ENCODE measurements around the gene WNT9A.
"Not testable (repeated sequence)": the region's sequence is repeated elsewhere in the genome, so short reads cannot be mapped to it uniquely, and the experiment has no call there.

Gene WNT9A, protein sequence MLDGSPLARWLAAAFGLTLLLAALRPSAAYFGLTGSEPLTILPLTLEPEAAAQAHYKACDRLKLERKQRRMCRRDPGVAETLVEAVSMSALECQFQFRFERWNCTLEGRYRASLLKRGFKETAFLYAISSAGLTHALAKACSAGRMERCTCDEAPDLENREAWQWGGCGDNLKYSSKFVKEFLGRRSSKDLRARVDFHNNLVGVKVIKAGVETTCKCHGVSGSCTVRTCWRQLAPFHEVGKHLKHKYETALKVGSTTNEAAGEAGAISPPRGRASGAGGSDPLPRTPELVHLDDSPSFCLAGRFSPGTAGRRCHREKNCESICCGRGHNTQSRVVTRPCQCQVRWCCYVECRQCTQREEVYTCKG

DNA sequence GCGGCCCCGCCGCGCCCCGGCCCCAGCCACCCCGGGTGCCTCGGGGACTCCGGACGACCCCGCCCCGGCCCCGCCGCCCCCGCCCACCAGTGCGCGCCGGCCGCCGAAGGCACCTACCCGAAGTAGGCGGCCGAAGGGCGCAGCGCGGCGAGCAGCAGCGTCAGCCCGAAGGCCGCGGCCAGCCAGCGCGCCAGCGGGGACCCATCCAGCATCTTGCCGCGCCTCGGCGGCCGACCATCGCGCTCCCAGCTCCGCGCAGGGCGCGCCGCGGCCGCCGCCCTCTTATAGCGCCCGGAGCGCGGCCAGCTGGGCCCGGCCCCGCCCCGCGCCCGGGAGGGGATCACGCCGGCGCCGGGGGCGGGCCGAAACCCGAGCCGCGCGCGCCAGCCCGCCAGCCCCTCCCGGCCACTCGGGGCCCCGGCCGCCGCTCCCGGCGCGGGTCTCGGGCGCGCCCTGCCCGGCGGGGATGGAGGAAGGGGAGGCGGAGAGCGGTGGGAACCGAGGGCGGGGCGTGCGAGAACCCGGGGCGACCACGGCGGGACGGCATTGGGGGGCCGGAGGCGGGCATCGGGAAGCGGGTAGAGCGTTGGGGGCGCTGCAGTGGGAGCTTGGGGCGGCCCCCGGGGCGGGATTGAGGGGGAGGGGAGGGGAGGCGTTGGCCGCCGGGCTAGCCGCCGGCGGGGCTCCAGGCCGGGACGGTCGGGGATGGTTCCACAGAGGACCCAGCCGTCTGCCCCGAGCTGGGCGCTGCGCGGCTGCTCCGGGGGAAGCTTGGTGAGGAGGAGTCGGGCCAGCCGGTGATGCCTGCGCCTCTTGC, at the start of gene WNT9A:
TSS of gene WNT9A (minus strand) at position 257 of the 817 bp plus-strand sequence. CDS start at position 212, 45 bp downstream.
- DNase-seq (ENCODE audit: low read depth in 2 of 2): no peak

DNA sequence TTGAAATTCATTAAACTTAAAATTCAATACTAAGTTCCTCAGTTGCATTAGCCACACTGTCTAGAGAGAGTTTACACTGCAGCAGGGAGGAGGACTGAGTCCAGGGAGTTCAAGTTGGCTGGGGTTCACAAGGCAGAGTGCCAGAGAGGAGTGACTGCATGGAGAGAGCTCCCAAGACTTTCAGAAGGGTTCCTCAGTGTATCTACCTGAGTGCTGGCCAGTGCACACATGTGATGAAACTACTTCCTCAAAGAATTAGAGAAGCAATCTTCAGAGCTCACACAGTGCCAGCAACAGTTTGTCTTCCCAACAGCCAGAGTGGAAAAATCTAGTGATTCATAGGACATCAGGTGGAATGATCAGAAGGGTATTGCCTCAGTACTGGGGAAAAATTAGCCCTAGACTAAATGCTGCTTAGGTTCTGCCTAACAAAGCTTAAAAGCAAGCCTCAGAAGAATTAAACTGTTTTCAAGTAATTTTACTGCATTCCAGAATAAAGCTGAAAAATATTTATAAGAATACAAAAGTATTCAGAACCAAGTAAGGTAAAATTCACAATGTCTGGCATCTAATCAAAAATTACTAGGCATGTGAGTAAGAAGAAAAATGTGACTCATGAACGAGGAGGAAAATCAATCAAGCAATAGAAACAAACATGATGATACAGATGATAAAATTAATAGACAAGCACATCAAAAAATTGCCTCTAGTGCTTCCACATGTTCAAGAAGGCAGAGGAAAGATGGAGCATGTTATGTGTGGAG, 48.6 kb upstream of the WNT9A start:
- no peak for DNase-seq (ENCODE audit: low read depth in 2 of 2)

DNA sequence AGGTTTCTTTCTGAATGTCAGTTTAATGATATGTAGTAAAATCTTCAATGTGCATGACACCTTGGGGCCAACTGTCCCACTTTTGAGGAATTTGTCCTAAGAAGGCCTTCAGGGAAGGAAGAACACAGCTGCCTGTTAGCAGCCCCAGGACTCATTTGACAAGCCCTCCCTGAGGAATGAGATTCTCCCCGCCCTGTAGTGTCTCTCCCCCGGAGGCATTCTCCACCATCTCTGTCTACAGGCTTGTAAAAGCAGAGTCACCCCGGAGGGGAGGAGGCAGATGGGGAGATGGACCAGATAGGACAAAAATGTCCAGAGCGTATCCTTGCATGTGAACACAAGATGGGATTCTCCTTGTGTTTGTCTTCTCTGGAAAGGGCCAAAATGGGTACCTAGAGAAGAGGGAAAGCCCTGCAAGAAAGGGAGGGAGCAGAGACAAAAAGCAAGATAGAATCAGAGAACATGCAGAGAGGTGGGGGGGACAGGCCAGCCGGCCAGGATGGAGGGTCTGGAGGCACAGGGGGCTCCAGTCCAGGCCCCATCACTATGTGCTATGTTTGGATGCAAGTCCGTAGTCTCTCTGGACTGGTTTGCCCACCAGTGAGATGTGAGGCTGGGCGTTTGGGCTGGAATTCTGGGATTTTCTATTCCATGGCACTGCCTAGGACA, 47.0 kb upstream of the WNT9A start:
- no peak for DNase-seq (ENCODE audit: low read depth in 2 of 2)

DNA sequence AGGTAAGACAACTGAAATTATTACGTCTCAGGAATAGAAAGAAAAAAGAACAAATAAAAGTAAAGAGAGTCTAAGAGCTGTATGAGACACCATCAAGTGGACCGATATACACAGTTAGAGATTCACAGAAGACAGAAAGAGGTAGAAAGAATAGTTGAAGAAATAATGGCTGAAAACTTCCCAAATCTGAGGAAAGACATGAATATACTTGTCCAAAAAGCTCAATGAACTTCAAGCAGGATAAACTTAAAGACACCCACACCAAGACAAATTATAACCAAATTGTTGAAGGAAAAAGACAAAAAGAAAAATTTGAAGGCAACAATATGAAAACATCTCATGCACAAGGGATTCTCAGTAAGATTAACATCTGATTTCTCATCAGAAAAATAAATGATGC, 39.4 kb upstream of the WNT9A start:
- DNase-seq (ENCODE audit: low read depth in 2 of 2): no peak

DNA sequence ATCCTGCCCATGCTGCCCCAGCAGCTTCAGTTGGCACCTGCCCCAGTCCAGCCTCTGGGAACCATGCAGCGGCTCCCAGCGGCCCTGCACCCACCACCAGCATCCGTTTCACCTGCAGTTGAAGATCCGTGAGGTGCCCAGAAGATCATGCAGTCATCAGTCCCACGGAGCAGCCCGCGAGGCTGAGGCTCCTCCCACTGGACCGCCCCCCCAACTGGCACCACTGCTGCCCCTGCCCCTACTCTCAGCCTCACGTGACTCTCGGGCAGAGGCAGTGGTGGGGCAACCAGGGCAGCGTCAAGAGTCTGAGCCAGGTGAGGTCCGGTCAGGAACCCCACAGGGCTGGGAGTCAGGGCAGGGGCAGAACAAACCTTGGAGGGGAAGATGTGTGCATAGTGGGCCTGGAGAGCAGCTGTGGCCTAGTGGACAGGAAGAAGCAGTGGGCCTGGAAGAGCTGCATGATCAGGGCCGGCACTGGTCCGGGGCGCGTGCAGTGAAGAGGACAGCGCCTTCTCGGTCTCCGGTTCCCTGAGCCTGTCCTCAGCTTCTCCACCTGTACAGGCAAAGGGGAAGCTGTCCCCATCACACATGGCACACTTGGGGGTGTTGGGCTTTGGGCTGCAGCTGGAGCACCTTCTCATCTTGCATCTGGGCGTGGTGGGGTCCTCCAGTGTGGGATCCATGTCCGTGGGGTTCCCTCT, 28.0 kb upstream of the WNT9A start:
- not testable (repeated sequence) for DNase-seq (ENCODE audit: low read depth in 2 of 2)

DNA sequence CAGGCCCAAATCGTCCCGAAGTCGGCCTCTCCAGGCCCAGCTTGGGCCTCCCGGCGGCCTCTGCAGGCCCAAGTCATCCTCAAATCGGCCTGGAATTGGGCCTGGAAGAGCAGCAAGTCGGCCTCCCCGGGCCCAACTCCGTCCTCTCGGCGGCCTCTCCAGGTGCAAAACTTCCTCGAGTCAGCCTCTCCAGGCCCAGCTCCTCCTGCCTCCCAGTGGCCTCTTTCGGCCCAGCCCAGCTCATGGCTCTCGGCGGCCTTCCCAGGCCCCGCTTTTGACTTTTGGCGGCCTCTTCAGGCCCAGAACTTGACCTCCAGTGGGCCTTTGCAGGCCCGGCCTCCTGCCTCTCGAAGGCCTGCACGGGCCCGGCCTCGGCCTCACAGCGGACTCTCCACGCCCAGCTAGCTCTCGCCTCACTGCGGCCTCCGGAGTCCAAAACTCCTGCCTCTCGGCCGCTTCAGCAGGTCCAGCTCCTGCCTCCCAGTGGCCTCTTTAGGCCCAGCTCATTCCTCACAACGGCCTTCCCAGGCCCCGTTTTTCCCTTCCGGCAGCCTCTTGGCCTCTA, 26.1 kb upstream of the WNT9A start:
- DNase-seq (ENCODE audit: low read depth in 2 of 2): not testable (repeated sequence)

DNA sequence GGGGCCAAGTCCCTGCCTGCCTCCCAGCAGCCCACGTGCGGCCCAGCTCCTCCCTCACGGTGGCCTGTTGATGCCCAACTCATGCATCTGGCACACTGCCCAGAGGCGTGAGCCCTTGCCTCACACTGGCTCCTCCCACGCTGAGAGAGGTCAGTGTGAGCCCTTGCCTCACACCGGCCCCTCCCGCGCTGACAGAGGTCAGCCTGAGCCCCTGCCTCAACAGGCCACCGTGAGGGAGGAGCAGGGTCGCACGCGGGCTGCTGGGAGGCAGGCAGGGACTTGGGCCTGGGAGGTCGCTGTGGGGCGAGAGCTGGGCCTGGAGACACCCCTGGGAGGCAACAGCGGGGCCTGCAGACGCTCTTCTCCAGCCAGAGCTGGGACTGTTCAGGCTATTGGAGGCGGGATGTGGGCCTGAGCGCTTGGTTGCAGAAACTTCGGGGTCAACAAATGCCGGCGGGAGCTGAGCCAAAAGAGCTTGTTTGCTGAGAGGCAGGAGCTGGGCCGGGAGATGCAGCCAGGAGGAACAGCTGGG, 25.2 kb upstream of the WNT9A start:
- not testable (repeated sequence) for DNase-seq (ENCODE audit: low read depth in 2 of 2)

DNA sequence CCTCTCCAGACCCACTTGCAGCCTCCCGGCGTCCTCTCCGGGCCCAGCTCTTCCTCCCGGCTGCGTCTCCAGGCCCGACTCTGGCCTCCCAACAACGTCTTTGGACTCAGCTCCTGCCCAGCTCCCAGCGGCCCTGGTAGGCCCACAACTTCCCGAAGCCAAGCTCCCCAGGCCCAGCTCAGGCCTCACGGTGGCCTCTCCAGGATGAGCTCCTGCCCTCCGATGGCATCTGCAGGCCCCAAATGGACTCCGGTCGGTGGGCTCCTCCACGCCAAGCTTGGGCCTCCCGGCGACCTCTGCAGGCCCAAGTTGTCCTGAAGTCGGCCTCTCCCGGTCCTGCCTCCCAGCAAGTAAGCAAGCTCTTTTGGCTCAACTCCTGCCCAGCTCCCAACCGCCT, 24.5 kb upstream of the WNT9A start:
- not testable (repeated sequence) for DNase-seq (ENCODE audit: low read depth in 2 of 2)

DNA sequence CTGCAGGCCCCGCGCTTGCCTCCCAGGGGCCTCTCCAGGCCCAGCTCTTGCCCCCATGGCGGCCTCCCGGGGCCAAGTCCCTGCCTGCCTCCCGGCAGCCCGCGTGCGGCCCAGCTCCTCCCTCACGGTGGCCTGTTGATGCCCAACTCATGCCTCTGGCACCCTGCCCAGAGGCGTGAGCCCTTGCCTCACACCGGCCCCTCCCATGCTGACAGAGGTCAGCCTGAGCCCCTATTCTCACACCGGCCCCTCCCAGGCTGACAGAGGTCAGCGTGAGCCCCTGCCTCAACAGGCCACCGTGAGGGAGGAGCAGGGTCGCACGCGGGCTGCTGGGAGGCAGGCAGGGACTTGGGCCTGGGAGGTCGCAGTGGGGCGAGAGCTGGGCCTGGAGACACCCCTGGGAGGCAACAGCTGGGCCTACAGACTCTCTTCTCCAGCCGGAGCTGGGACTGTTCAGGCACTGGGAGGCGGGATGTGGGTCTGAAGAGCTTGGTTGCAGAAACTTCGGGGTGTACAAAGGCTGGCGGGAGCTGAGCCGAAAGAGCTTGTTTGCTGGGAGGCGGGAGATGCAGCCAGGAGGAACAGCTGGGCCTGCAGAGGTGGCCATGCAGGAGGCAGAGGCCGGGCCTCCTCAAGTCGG, 24.0 kb upstream of the WNT9A start:
- not testable (repeated sequence) for DNase-seq (ENCODE audit: low read depth in 2 of 2)

DNA sequence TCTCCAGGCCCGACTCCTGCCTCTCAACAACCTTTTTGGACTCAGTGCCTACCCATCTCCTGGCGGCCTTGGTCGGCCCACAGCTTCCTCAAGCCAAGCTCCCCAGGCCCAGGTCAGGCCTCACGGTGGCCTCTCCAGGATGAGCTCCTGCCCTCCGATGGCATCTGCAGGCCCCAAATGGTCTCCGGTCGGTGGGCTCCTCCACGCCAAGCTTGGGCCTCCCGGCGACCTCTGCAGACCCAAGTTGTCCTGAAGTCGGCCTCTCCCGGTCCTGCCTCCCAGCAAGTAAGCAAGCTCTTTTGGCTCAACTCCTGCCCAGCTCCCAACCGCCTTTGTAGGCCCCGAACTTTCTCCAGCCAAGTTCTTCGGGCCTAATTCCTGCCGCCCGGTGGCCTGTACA, 23.5 kb upstream of the WNT9A start:
- not testable (repeated sequence) for DNase-seq (ENCODE audit: low read depth in 2 of 2)

DNA sequence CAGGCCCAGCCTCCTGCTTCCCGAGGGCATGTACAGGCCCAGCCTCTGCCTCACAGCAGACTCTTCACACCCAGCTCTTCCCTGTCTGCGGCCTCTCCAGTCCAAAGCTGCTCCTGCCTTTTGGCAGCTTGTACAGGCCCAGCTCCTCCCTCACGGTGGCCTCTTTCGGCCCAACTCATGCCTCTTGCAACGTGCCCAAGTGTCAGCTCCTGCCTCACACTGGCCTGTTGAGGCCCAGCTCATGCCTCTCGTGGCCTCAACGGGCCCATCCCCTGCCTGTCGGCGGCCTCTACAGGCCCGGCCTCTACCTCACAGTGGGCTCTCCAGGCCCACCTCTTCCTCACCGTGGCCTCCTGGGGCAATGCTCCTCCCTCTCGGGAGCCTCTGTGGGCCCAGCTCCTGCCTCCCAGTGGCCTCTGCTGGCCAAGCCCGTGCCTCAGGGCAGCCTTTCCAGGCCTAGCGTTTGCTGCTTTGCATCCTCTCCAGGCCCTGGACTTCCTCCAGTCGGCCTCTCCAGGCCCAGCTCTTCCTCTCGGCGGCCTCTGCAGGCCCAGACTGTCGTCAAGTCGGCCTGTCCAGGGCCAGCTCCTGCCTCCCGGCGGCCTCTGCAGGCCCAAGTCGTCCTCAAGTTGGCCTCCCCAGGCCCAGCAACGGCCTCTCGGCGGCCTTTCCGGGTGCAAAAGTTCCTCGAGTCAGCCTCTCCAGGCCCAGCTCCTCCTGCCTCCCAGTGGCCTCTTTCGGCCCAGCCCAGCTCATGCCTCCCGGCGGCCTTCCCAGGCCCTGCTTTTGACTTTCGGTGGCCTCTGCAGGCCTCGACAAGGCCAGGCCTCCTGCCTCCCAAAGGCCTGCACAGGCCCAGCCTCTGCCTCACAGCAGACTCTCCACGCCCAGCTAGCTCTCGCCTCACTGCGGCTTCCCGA, 22.6 kb upstream of the WNT9A start:
- DNase-seq (ENCODE audit: low read depth in 2 of 2): not testable (repeated sequence)

DNA sequence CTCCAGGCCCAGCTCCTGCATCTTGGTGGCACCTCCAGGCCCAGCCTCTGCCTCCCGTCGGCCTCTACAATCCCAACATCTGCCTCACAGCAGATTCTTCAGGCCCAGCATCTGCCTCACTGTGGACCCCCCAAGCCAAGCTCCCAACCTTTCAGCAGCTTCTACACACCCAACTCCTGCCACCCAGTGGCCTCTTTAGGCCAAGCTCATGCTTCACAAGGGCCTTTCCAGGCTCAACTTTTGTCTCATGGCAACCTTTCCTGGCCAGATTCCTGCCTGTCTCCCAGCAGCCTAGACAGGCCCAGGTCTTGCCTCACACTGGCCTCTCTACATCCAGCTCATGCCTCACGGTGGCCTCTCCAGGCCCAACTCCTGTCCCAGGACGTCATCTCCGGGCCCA, 20.1 kb upstream of the WNT9A start:
- DNase-seq (ENCODE audit: low read depth in 2 of 2): not testable (repeated sequence)

DNA sequence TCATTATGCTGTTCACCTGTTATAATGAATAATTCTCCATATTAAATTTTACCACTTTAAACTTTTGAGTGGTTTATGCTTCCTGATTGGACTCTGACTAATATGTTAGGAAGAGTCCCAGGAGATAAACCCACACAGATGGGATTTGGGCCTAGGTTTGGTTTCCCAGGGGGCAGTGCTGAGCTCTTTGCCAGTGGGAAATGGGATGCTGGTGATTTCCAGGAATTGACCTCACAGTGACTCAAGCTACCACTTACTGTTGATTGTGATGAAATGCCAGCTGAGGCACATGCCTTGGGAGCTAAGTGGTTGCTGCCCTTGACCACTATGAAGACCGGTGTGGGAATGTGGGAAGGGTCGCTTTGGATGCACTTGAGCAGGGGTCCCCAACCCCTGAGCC, 19.0 kb upstream of the WNT9A start:
- DNase-seq (ENCODE audit: low read depth in 2 of 2): not testable (repeated sequence)

DNA sequence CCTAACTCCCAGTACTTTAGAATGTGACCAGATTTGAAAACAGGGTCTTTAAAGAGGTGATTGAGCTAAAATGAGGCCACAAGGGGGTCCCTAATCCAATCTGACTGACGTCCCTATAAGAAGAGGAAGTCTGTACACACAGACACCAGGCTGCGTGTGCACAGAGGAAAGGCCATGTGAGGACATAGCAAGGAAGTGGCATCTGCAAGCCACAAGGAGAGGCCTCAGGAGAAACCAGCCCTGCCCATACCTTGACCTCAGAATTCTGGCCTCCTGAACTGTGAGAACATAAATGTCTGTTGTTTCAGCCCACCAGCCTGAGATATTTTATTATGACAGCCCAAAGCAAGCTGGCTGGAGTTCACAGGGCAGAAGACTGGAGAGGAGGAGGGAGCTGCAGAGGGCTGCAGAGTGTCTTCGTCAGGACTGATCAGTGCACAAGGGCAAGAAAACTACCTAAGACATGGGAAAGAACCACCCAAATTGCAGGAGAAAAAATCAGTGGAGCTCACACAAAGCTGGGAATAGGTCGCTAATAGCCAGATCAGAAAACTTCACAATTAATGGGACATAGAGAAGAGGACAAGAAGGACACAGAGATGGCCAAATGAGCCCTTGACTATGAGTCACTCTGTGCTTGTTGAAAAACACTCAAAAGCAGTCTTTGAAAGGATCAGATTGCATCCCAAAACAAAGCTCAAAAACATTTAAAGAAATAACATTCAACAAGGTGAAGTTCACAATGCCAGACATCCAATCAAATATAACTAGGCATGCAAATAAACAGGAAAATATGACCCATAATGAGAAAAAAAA, 14.1 kb upstream of the WNT9A start:
- no peak for DNase-seq (ENCODE audit: low read depth in 2 of 2)

DNA sequence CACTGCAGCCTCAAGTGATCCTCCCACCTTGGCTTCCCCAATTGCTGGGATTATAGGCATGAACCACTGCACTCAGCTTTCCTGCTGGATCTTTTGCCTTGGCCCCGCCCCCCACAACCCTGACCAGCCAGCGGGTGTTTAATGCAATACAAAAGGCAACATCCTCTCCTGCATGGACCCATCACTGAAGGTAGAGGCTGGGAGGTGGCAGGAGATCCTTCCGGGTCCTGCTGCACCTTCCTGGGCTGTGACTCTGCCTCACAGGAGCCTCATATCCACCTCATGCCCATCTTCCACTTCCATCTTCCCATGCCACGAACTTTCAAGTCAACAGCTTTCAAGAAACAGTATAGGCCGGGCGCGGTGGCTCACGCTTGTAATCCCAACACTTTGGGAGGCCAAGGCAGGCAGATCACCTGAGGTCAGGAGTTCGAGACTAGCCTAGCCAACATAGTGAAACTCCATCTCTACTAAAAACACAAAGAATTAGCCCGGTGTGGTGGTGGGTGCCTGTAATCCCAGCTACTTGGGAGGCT, 11.7 kb upstream of the WNT9A start:
- DNase-seq (ENCODE audit: low read depth in 2 of 2): no peak

DNA sequence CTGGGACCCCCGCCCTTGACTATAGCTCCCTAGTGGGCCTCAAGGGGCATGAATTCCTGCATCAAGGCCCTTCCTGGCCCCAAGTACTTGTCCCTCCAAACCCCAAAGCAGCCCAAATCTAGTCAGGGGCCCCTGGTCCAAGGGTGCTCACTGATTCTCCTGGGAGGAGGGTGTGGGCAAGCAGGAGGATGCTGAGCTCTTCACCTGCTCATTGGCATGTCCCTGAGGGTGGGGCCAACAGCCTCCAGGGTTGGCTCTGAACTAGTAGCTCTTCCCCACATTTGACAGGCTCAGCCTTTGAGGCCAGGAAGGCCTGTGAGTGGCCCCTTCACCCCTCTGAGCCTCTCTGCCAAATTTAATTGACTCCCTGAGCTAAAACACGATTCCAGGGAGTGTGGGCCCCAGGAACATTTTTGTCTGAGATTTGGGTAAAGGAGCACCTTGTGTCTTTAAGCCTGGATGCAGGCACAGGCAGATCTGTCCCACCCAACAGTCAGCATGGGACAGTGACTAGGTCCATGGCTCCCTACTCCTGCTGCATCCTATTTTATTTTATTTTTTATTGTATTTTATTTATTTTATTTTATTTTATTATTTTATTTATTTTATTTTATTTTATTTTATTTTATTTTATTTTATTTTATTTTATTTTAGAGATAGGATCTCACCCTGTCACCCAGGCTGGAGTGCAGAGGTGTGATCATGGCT, 11.0 kb upstream of the WNT9A start:
- no peak for DNase-seq (ENCODE audit: low read depth in 2 of 2)

DNA sequence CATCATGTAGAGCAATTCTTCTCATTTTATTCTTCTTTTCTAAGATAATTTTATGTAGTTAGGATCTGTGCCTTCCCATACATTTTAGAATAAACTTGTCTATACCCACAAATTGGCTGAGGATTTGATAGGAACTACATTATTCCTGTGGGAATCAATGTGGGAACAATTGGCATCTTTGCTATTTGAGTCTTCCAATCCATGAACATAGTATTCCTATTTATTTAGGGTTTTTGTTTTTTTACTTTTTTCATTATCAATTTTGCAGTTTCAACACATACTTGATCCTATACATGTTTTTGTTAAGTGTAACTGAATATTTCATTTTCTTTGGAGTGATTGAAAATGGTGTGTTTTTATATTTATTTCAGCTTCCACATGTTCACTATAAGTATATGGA, 8.1 kb upstream of the WNT9A start:
- DNase-seq (ENCODE audit: low read depth in 2 of 2): no peak

Measured in stimulated activated CD8-positive, alpha-beta memory T cell treated with anti-CD3 and anti-CD28 coated beads, Interleukin-2, amount 100 ng/mL, for 48 hours (primary cell).